DMS114 treated with DMSO at 0.1 percent for 48 hours (cell line): ENCODE data around the gene WASHC3.
"Not testable (repeated sequence)": the region's sequence is repeated elsewhere in the genome, so short reads cannot be mapped to it uniquely, and the experiment has no call there.

Experiments
- DNase-seq: peaks from one replicate; lab custom pipeline; 2025; ENCODE audit not compliant: unreplicated experiment; lab: John Stamatoyannopoulos, UW

Gene WASHC3

GRCh38 chr12:102051431-102051965 is 10.3 kb downstream of the WASHC3 start:
- DNase-seq = no peak

GRCh38 chr12:102050660-102051430 is 10.9 kb downstream of the WASHC3 start:
- DNase-seq = no peak

- no peak for DNase-seq
Measured at GRCh38 chr12:102043928-102044327, 17.9 kb downstream of the WASHC3 start.

GRCh38 chr12:102033991-102034745 is 27.6 kb downstream of the WASHC3 start:
- no peak for DNase-seq

GRCh38 chr12:102031852-102032251 is 29.9 kb downstream of the WASHC3 start:
- DNase-seq = no peak

- no peak for DNase-seq
Measured at GRCh38 chr12:102029141-102029540, 32.6 kb downstream of the WASHC3 start.

GRCh38 chr12:102026728-102027127 is 35.1 kb downstream of the WASHC3 start:
- no peak for DNase-seq

GRCh38 chr12:102024765-102025164 is 37.0 kb downstream of the WASHC3 start:
- DNase-seq = no peak

- no peak for DNase-seq
Measured at GRCh38 chr12:102023343-102023930, 38.4 kb downstream of the WASHC3 start.

GRCh38 chr12:102022286-102022685 is 39.5 kb downstream of the WASHC3 start:
- no peak for DNase-seq

- DNase-seq = no peak
Measured at GRCh38 chr12:102021540-102022246, 40.1 kb downstream of the WASHC3 start.

- not testable (repeated sequence) for DNase-seq
Measured at GRCh38 chr12:102018607-102019006, 43.2 kb downstream of the WASHC3 start.

GRCh38 chr12:102016472-102016871 is 45.3 kb downstream of the WASHC3 start:
- DNase-seq = no peak

GRCh38 chr12:102010265-102010994 is 51.4 kb downstream of the WASHC3 start:
- no peak for DNase-seq

- DNase-seq = no peak
Measured at GRCh38 chr12:102009796-102010195, 52.0 kb downstream of the WASHC3 start.

- DNase-seq = no peak
Measured at GRCh38 chr12:102008615-102009126, 53.1 kb downstream of the WASHC3 start.

- no peak for DNase-seq
Measured at GRCh38 chr12:102005256-102005655, 56.5 kb downstream of the WASHC3 start.

GRCh38 chr12:101997102-101997501 is 64.7 kb downstream of the WASHC3 start:
- no peak for DNase-seq

GRCh38 chr12:101995684-101996083 is 66.1 kb downstream of the WASHC3 start:
- DNase-seq = no peak

GRCh38 chr12:101992091-101992490 is 69.7 kb downstream of the WASHC3 start:
- DNase-seq = no peak
